Liver (tissue), 9 donors: ENCODE results near the gene IL36B. TPM values are rescaled to one million over a fixed set of nuclear protein-coding genes. Genes with fewer than 3 reads are reported as not detected.

ENCODE experiments used
- DNase-seq: peaks from one replicate; pipeline ENCODE4 v3.0.0-alpha.2; 2017; ENCODE audit warnings: low spot score
- H3K27ac ChIP-seq, 2 donors: one replicate each; pipeline ENCODE4 v1.7.0; 2013; ENCODE audit warnings: inconsistent platforms in 2 of 2, low read length in 2 of 2, control low read depth in 1 of 2, low read depth in 1 of 2, mild to moderate bottlenecking in 1 of 2
- H3K27me3 ChIP-seq, 4 donors: one replicate each; pipeline versions ENCODE4 v1.6.1 to v1.7.0; 2013; ENCODE audit warnings: low read length in 3 of 4, inconsistent platforms in 1 of 4, mild to moderate bottlenecking in 1 of 4, moderate library complexity in 1 of 4; ENCODE audit not compliant: control insufficient read depth in 4 of 4, insufficient read depth in 4 of 4
- H3K36me3 ChIP-seq, 4 donors: one replicate each; pipeline versions ENCODE4 v1.6.1 to v1.7.0; 2013; ENCODE audit warnings: low read length in 3 of 4, mild to moderate bottlenecking in 3 of 4, low read depth in 1 of 4, moderate library complexity in 1 of 4; ENCODE audit not compliant: control insufficient read depth in 4 of 4, insufficient read depth in 3 of 4
- H3K4me1 ChIP-seq, 4 donors: one replicate each; pipeline versions ENCODE4 v1.6.1 to v1.7.0; 2013; ENCODE audit warnings: low read length in 3 of 4, mild to moderate bottlenecking in 3 of 4, moderate library complexity in 1 of 4; ENCODE audit not compliant: control insufficient read depth in 4 of 4, insufficient read depth in 4 of 4
- H3K4me3 ChIP-seq, 3 donors: one replicate each; pipeline versions ENCODE4 v1.6.1 to v1.7.0; 2013; ENCODE audit warnings: low read length in 3 of 3, control low read depth in 1 of 3, low read depth in 1 of 3, mild to moderate bottlenecking in 1 of 3
- H3K9ac ChIP-seq, 2 donors: one replicate each; pipeline ENCODE4 v1.7.0; 2013; ENCODE audit warnings: low read length in 2 of 2, mild to moderate bottlenecking in 2 of 2, moderate library complexity in 2 of 2, control low read depth in 1 of 2, low read depth in 1 of 2
- H3K9me3 ChIP-seq, 4 donors: one replicate each; pipeline versions ENCODE4 v1.6.1 to v1.7.0; 2013; ENCODE audit warnings: low read length in 3 of 4; ENCODE audit not compliant: control insufficient read depth in 4 of 4
- ATF3 ChIP-seq: IDR thresholded peaks from 2 replicates; pipeline ENCODE4 v1.6.1; 2016; ENCODE audit warnings: antibody characterized with exemption
- CTCF ChIP-seq: fragments of 150-350 bp; IDR thresholded peaks from 2 replicates; pipeline ENCODE4 v1.5.1; 2017; ENCODE audit warnings: improper control_type of control experiment, low read depth, low read length; ENCODE audit not compliant: missing input control
- EGR1 ChIP-seq, 2 donors: IDR thresholded peaks; 2 replicates each; pipeline ENCODE4 v1.6.1; 2016 to 2018; ENCODE audit warnings: antibody characterized with exemption in 2 of 2, low read depth in 2 of 2
- FOXA1 ChIP-seq: IDR thresholded peaks from 2 replicates; pipeline ENCODE4 v1.6.1; 2016; ENCODE audit warnings: antibody characterized with exemption
- FOXA2 ChIP-seq: IDR thresholded peaks from 2 replicates; pipeline ENCODE4 v1.6.1; 2016; ENCODE audit warnings: antibody characterized with exemption
- HNF4A ChIP-seq, 2 donors: conservative IDR thresholded peaks; 2 replicates each; pipeline ENCODE4 v1.6.1; 2016; ENCODE audit warnings: antibody characterized with exemption in 2 of 2, mild to moderate bottlenecking in 2 of 2
- JUND ChIP-seq, 2 donors: IDR thresholded peaks; 2 replicates each; pipeline ENCODE4 v1.6.1; 2016; ENCODE audit warnings: antibody characterized with exemption in 2 of 2
- NR2F2 ChIP-seq: IDR thresholded peaks from 2 replicates; pipeline ENCODE4 v1.6.1; 2016; ENCODE audit warnings: antibody characterized with exemption
- RXRA ChIP-seq, 2 donors: IDR thresholded peaks; 2 replicates each; pipeline ENCODE4 v1.6.1; 2017 to 2018; ENCODE audit warnings: antibody characterized with exemption in 2 of 2, mild to moderate bottlenecking in 1 of 2
- ZBTB33 ChIP-seq: IDR thresholded peaks from 2 replicates; pipeline ENCODE4 v1.6.1; 2016; ENCODE audit warnings: antibody characterized with exemption
- WGBS: extraction: QIAGEN DNeasy Blood & Tissue Kit; methylation state at CpG from one replicate; pipeline ENCODE4 v1.1.7; 2013; 5-methylcytosine and 5-hydroxymethylcytosine counted together
- polyA plus RNA-seq, 2 donors: library from polyadenylated mRNA; stranded (reverse) in 1 of 2; unstranded in 1 of 2; fragments of 200-250 nt in 1 of 2; fragments of >200 nt in 1 of 2; fragmentation: Nextera tagmentation in 1 of 2; extraction: Ambion mirVana in 1 of 2; gene quantifications; one replicate each; pipeline versions ENCODE4 v1.2.1 to v1.2.3, GENCODE V29; 2013 to 2015
- total RNA-seq, 2 donors: library from RNA; depleted of rRNA; stranded (reverse); fragments of >200 nt; gene quantifications; one replicate each; pipeline ENCODE4 v1.2.3, GENCODE V29; 2014
- TF ChIP-seq, protein P1 (sequence below): IDR thresholded peaks from 2 replicates; pipeline ENCODE4 v1.6.1; 2016; ENCODE audit warnings: antibody characterized with exemption, mild to moderate bottlenecking
- TF ChIP-seq, protein P2 (sequence below): IDR thresholded peaks from 2 replicates; pipeline ENCODE4 v1.6.1; 2016; ENCODE audit warnings: antibody characterized with exemption
- donor health status: healthy.
- donor health status: healthy.
- donor health status: healthy.
- donor health status: healthy.
- donor health status: healthy.

Gene IL36B
- total and polyA plus RNA-seq, 4 donors, result not detected

DNA sequence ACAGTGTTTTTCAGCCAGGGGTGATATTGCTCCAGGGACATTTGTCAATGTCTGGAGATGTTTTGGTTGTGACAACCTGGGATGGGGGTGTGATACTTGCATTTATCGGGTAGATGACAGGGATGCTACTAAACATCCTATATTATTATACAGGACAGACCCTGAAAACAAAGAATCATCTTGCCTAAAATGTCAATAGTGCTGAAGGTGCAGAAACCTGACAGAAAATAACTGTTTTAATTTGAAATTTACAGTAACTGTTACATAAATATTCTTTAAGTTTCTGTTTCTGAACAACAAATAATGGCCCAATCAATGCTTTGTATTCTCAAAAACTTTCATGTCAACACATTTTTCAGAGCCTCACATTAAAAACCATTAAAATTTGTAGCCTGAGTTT, 45.4 kb downstream of the IL36B start:
- WGBS, result 85% methylated on average over 1 of the region's 1 CpG
- H3K27me3 ChIP-seq, result no peaks in the 10 kb centered on the region
- TF ChIP-seq FOXA2, result no peak

DNA sequence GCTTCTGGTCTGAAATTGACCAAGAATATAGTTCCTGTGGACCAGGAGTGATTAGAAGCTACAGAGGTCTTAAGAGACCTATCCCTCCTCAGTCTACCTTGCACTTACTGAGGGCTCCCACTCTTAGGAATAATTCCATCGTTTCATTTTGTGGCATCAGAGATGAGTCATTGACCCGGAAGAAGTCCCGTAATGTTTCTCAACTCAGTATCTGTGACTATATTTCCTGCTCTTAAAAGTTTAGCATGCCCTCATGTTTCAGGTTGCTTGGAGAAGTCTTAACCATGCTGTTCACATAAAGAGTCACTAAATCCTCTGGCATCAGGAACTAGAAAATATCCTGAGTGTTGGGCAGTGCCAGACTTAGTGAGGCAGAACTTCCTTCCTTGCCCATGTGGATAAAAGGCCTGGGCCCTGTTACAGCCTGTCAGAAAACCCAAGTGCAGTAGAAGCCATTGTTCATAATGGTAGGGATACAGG, 47.6 kb downstream of the IL36B start, which contains the start of gene IL36A:
IL36A (plus strand) TSS at position 430 of the 480 bp plus-strand sequence. CDS start 413 bp downstream, outside the sequence.
- H3K27ac ChIP-seq, result no peak within 1 kb of the TSS
- H3K9ac ChIP-seq, result no peak within 1 kb of the TSS
- H3K4me3 ChIP-seq, result no peak within 1 kb of the TSS
- WGBS, result 86% methylated on average over 3 of the region's 3 CpGs
- no peaks in the 10 kb centered on the region for H3K4me1 ChIP-seq
- DNase-seq, result no peak
- no peaks in the 10 kb centered on the region for H3K27me3 ChIP-seq
- no peak for TF ChIP-seq HNF4A (conservative IDR thresholded peaks at IDR 0.05)
- TF ChIP-seq ZBTB33, result no peak
- TF ChIP-seq FOXA2, result no peak
- no peak for TF ChIP-seq NR2F2
- no peak for TF ChIP-seq CTCF
- no peak for TF ChIP-seq RXRA (IDR thresholded peaks at IDR 0.05)
- TF ChIP-seq JUND (IDR thresholded peaks at IDR 0.05), result no peak
- no peak for TF ChIP-seq ATF3
- TF ChIP-seq EGR1 (IDR thresholded peaks at IDR 0.05; ENCODE audit: low read depth in 2 of 2), result no peak
- TF ChIP-seq, protein P1, sequence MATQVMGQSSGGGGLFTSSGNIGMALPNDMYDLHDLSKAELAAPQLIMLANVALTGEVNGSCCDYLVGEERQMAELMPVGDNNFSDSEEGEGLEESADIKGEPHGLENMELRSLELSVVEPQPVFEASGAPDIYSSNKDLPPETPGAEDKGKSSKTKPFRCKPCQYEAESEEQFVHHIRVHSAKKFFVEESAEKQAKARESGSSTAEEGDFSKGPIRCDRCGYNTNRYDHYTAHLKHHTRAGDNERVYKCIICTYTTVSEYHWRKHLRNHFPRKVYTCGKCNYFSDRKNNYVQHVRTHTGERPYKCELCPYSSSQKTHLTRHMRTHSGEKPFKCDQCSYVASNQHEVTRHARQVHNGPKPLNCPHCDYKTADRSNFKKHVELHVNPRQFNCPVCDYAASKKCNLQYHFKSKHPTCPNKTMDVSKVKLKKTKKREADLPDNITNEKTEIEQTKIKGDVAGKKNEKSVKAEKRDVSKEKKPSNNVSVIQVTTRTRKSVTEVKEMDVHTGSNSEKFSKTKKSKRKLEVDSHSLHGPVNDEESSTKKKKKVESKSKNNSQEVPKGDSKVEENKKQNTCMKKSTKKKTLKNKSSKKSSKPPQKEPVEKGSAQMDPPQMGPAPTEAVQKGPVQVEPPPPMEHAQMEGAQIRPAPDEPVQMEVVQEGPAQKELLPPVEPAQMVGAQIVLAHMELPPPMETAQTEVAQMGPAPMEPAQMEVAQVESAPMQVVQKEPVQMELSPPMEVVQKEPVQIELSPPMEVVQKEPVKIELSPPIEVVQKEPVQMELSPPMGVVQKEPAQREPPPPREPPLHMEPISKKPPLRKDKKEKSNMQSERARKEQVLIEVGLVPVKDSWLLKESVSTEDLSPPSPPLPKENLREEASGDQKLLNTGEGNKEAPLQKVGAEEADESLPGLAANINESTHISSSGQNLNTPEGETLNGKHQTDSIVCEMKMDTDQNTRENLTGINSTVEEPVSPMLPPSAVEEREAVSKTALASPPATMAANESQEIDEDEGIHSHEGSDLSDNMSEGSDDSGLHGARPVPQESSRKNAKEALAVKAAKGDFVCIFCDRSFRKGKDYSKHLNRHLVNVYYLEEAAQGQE, result no peak
- no peak for TF ChIP-seq FOXA1
- TF ChIP-seq, protein P2, sequence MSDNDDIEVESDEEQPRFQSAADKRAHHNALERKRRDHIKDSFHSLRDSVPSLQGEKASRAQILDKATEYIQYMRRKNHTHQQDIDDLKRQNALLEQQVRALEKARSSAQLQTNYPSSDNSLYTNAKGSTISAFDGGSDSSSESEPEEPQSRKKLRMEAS, result no peak
- peaks cover 2 to 9% (median 4%) of the 10 kb centered on the region in 4 donors for H3K9me3 ChIP-seq
- no peaks in the 10 kb centered on the region for H3K36me3 ChIP-seq

More for the DNA sequence above, 45.4 kb downstream of the IL36B start:
- no peaks in the 10 kb centered on the region for H3K4me1 ChIP-seq
- H3K9ac ChIP-seq, result no peak overlapping the region
- H3K9me3 ChIP-seq, result no peaks in the 10 kb centered on the region
- no peak for DNase-seq
- no peak overlapping the region for H3K27ac ChIP-seq
- no peak overlapping the region for H3K4me3 ChIP-seq
- H3K36me3 ChIP-seq, result no peaks in the 10 kb centered on the region
